B cell (primary cell): Measurements from ENCODE around the gene GNA14. TPM values are rescaled to one million over a fixed set of nuclear protein-coding genes. Genes with fewer than 3 reads are reported as not detected.

Experiments
- ATAC-seq: fragments of 200-7000 bp; cut with Tn5 transposase; one replicate; pipeline ENCODE4 v1.10.0; 2021; ENCODE audit warnings: low read depth, mild to moderate bottlenecking, moderate number of reproducible peaks, moderate library complexity
- CTCF ChIA-PET: fragments of 350-600 bp; sonication (Branson Sonifier 250); formaldehyde crosslinking; loops from one replicate; lab custom pipeline; 2021; ENCODE audit warnings: antibody characterized with exemption, inconsistent platforms; lab: Charles Lee
- POLR2A ChIA-PET: fragments of 350-600 bp; sonication (Branson Sonifier 250); formaldehyde crosslinking; loops from one replicate; lab custom pipeline; 2021; ENCODE audit warnings: antibody characterized with exemption; lab: Charles Lee
- DNase-seq: peaks from one replicate; pipeline ENCODE4 v3.0.0; 2013
- H2AFZ ChIP-seq: 2 replicates; pipeline ENCODE4 v1.6.1; 2012; ENCODE audit warnings: mild to moderate bottlenecking, low read depth, low read length; ENCODE audit not compliant: insufficient read depth, poor library complexity, severe bottlenecking
- H3K27ac ChIP-seq, 2 donors: 1 replicate in 1 of 2; 2 replicates in 1 of 2; pipeline ENCODE4 v1.5.1; 2012 to 2013; ENCODE audit warnings: low read length in 2 of 2, mild to moderate bottlenecking in 2 of 2, moderate library complexity in 1 of 2
- H3K27me3 ChIP-seq, 4 experiments: fragments of 200-600 bp in 1 of 4; sonication (generic) in 1 of 4; replicated peaks in 1 of 4; 1 replicate in 2 of 4; 2 replicates in 2 of 4; pipeline versions ENCODE4 v1.6.1 to v1.7.0; 2013 to 2016; ENCODE audit warnings: low read length in 3 of 4, mild to moderate bottlenecking in 2 of 4, mixed read lengths in 1 of 4, moderate library complexity in 1 of 4; ENCODE audit not compliant: insufficient read depth in 4 of 4, control insufficient read depth in 3 of 4; ENCODE audit errors: control extremely low read depth in 1 of 4
- H3K36me3 ChIP-seq, 2 experiments: replicated peaks in 1 of 2; 1 replicate in 1 of 2; 2 replicates in 1 of 2; pipeline versions ENCODE4 v1.6.1 to v1.7.1; 2013; ENCODE audit warnings: low read length in 1 of 2; ENCODE audit not compliant: insufficient read depth in 2 of 2, control insufficient read depth in 1 of 2; ENCODE audit errors: control extremely low read depth in 1 of 2, extremely low read depth in 1 of 2
- H3K4me1 ChIP-seq, 2 donors: fragments of 200-600 bp in 1 of 2; sonication (generic) in 1 of 2; 1 replicate in 1 of 2; 2 replicates in 1 of 2; pipeline versions ENCODE4 v1.5.1 to v1.6.1; 2013 to 2017; ENCODE audit warnings: low read length in 2 of 2; ENCODE audit not compliant: control insufficient read depth in 2 of 2, insufficient read depth in 2 of 2
- H3K4me2 ChIP-seq: replicated peaks from 2 replicates; pipeline ENCODE3; 2012; ENCODE audit warnings: mild to moderate bottlenecking, low read depth, low read length; ENCODE audit not compliant: poor library complexity, severe bottlenecking
- H3K4me3 ChIP-seq, 5 experiments: fragments of 200-600 bp in 1 of 5; sonication (generic) in 1 of 5; 1 replicate in 3 of 5; 2 replicates in 2 of 5; pipeline versions ENCODE4 v1.5.1 to v1.7.0; 2011 to 2016; ENCODE audit warnings: low read length in 4 of 5, mild to moderate bottlenecking in 4 of 5, low read depth in 2 of 5, control low read depth in 1 of 5, moderate library complexity in 1 of 5; ENCODE audit not compliant: insufficient read depth in 1 of 5; ENCODE audit errors: control extremely low read depth in 1 of 5, extremely low read depth in 1 of 5
- H3K79me2 ChIP-seq: fragments of 200-600 bp; sonication (generic); one replicate; pipeline ENCODE4 v1.6.0; 2016; ENCODE audit warnings: low read length; ENCODE audit not compliant: control insufficient read depth, insufficient read depth
- H3K9ac ChIP-seq: fragments of 200-600 bp; sonication (generic); 2 replicates; pipeline ENCODE4 v1.6.1; 2017; ENCODE audit warnings: mild to moderate bottlenecking, low read length, moderate library complexity
- H3K9me3 ChIP-seq, 3 donors: one replicate each; pipeline versions ENCODE4 v1.6.1 to v1.7.1; 2013; ENCODE audit warnings: low read length in 2 of 3; ENCODE audit not compliant: control insufficient read depth in 2 of 3, insufficient read depth in 1 of 3; ENCODE audit errors: control extremely low read depth in 1 of 3
- H4K20me1 ChIP-seq: 2 replicates; pipeline ENCODE4 v1.6.0; 2012; ENCODE audit warnings: mild to moderate bottlenecking, low read length; ENCODE audit not compliant: insufficient read depth, control insufficient read depth, poor library complexity, severe bottlenecking
- H3K27ac Mint-ChIP-seq: one replicate; pipeline ENCODE4 v1.8.0; 2021; ENCODE audit warnings: mixed read lengths
- H3K27me3 Mint-ChIP-seq: one replicate; pipeline ENCODE4 v1.8.0; 2021; ENCODE audit warnings: mixed read lengths
- H3K4me1 Mint-ChIP-seq: one replicate; pipeline ENCODE4 v1.8.0; 2021; ENCODE audit warnings: mixed read lengths
- H3K4me3 Mint-ChIP-seq: one replicate; pipeline ENCODE4 v1.8.0; 2021; ENCODE audit warnings: mixed read lengths
- H3K9me3 Mint-ChIP-seq: one replicate; pipeline ENCODE4 v1.8.0; 2022; ENCODE audit warnings: mixed read lengths; ENCODE audit not compliant: insufficient read depth
- CTCF ChIP-seq: fragments of 200-600 bp; IDR thresholded peaks from one replicate; pipeline ENCODE4 v1.8.0; 2022; ENCODE audit warnings: antibody characterized with exemption, mild to moderate bottlenecking
- EZH2 ChIP-seq: IDR thresholded peaks from 2 replicates; pipeline ENCODE4 v1.6.1; 2012; ENCODE audit warnings: borderline replicate concordance, low read depth, mild to moderate bottlenecking, moderate library complexity, low read length; ENCODE audit not compliant: insufficient read depth, poor library complexity, severe bottlenecking
- WGBS: methylation state at CpG from one replicate; pipeline ENCODE4 v1.1.5; 2013; ENCODE audit warnings: missing lambda C conversion rate; ENCODE audit not compliant: insufficient coverage; 5-methylcytosine and 5-hydroxymethylcytosine counted together
- intact Hi-C: fragments of 100-400 bp; cut with micrococcal nuclease; formaldehyde crosslinking; loops from one replicate; pipeline ENCODE4 v1.10.0; 2022
- polyA plus RNA-seq: library from polyadenylated mRNA; depleted of rRNA; stranded (reverse); fragments of >200 nt; gene quantifications from 2 replicates; pipeline ENCODE4 v1.2.3, GENCODE V29; 2012
- total RNA-seq, 2 donors: library from RNA; stranded (reverse); fragments of 120-200 nt in 1 of 2; gene quantifications; 1 replicate in 1 of 2; 2 replicates in 1 of 2; pipeline versions ENCODE4 v1.2.3 to v1.2.4, GENCODE V29; 2013 to 2022

GNA14 gene
- total and polyA plus RNA-seq, 2 donors (not counting 1 experiment from before 2014, with no cell fraction given), result not detected

- Histone ChIP-seq H3K9ac (no peak overlapping the region), H3K79me2 (no peaks in the 10 kb centered on the region), H3K27me3 (no peaks in the 10 kb centered on the region), H3K36me3 (no peaks in the 10 kb centered on the region), H3K4me3 (no peak overlapping the region), H3K9me3 (no peaks in the 10 kb centered on the region), H3K27ac (no peak overlapping the region), H3K4me1 (no peaks in the 10 kb centered on the region), H2AFZ (no peak overlapping the region), H4K20me1 (no peaks in the 10 kb centered on the region), H3K4me2 (no peak overlapping the region)
- WGBS, result no CpG with 5 or more reads among the region's 2 CpGs
- Mint-ChIP-seq H3K27me3 (no peaks in the 10 kb centered on the region), H3K27ac (no peak overlapping the region), H3K4me3 (no peak overlapping the region), H3K4me1 (no peaks in the 10 kb centered on the region), H3K9me3 (no peaks in the 10 kb centered on the region)
- TF ChIP-seq EZH2 (no peak), CTCF (no peak)
- CTCF ChIA-PET, result no interaction called here
- DNase-seq, result no peak
- POLR2A ChIA-PET, result no interaction called here
- ATAC-seq, result no peak
- intact Hi-C loops, result no loop called here
These were observed 93.5 kb downstream of the GNA14 start for GRCh38 chr9:77554586-77555105.

GRCh38 chr9:77547106-77547730 is 100.9 kb downstream of the GNA14 start:
- Histone ChIP-seq H4K20me1 (no peaks in the 10 kb centered on the region), H2AFZ (no peak overlapping the region), H3K4me3 (no peak overlapping the region), H3K27ac (no peak overlapping the region), H3K27me3 (no peaks in the 10 kb centered on the region), H3K79me2 (no peaks in the 10 kb centered on the region), H3K4me1 (no peaks in the 10 kb centered on the region), H3K9ac (no peak overlapping the region), H3K36me3 (no peaks in the 10 kb centered on the region), H3K9me3 (peaks cover 0 to 14% (median 2%) of the 10 kb centered on the region in 3 donors), H3K4me2 (no peak overlapping the region)
- TF ChIP-seq CTCF, result no peak
- TF ChIP-seq EZH2, result no peak
- DNase-seq (no peak), ATAC-seq (no peak)
- Mint-ChIP-seq H3K4me3 (no peak overlapping the region), H3K27ac (no peak overlapping the region), H3K9me3 (no peaks in the 10 kb centered on the region), H3K4me1 (no peaks in the 10 kb centered on the region), H3K27me3 (peaks cover 2% of the 10 kb centered on the region)
- ChIA-PET POLR2A (no interaction called here), CTCF (no interaction called here)
- intact Hi-C loops, result no loop called here
- no CpG with 5 or more reads among the region's 5 CpGs for WGBS
